ENCODE results near the gene SHISA8.

Gene SHISA8

DNA sequence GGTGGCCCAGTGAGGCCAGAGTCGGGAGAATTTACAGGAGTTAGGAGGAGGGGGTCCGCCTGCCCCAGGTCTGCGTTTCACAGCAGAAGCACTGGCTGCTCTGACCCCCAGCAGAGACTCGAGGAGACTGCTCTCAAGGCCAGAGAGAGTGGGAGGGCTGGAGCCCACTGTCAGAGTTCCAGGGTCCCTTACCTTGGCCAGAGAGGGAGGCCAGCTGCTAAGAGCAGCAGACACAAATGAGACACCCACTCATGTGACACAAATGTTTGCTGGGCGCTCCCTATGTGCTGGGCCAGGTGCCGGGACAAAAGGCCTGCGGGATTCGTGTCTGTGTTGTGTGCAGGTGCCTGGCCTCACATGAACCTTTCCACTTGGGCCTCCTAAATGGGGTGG lies 14.5 kb upstream of the SHISA8 start:
- Histone ChIP-seq H3K9me2 (replicated peaks; ENCODE audit: low read depth, low read length) (no peaks in the 10 kb centered on the region), H4K20me1 (ENCODE audit: insufficient read depth, low read length, poor library complexity, severe bottlenecking) (no peaks in the 10 kb centered on the region), H3K27me3 (ENCODE audit: insufficient read depth, low read length, poor library complexity, severe bottlenecking) (no peaks in the 10 kb centered on the region), H3K36me3 (ENCODE audit: insufficient read depth, low read length) (no peaks in the 10 kb centered on the region; the same call in 1 of the 2 replicates), H3K9me3 (ENCODE audit: insufficient read depth, low read depth, low read length) (no peaks in the 10 kb centered on the region), H3K79me2 (ENCODE audit: insufficient read depth, low read length) (no peaks in the 10 kb centered on the region), H3K4me1 (ENCODE audit: insufficient read depth, low read length, poor library complexity, severe bottlenecking) (no peaks in the 10 kb centered on the region), H2AFZ (ENCODE audit: low read length) (no peak overlapping the region), H3F3A (ENCODE audit: low read depth) (no peaks in the 10 kb centered on the region), H3K9ac (ENCODE audit: low read depth, low read length, poor library complexity, severe bottlenecking) (no peak overlapping the region), H3K4me2 (ENCODE audit: low read depth, low read length, poor library complexity, severe bottlenecking) (no peak overlapping the region), H3K4me3 (ENCODE audit: low read length, poor library complexity, severe bottlenecking) (no peak overlapping the region)
- TF ChIP-seq EZH2phosphoT487 (IDR thresholded peaks at IDR 0.05; ENCODE audit: borderline replicate concordance), result no peak
- TF ChIP-seq, protein P1, sequence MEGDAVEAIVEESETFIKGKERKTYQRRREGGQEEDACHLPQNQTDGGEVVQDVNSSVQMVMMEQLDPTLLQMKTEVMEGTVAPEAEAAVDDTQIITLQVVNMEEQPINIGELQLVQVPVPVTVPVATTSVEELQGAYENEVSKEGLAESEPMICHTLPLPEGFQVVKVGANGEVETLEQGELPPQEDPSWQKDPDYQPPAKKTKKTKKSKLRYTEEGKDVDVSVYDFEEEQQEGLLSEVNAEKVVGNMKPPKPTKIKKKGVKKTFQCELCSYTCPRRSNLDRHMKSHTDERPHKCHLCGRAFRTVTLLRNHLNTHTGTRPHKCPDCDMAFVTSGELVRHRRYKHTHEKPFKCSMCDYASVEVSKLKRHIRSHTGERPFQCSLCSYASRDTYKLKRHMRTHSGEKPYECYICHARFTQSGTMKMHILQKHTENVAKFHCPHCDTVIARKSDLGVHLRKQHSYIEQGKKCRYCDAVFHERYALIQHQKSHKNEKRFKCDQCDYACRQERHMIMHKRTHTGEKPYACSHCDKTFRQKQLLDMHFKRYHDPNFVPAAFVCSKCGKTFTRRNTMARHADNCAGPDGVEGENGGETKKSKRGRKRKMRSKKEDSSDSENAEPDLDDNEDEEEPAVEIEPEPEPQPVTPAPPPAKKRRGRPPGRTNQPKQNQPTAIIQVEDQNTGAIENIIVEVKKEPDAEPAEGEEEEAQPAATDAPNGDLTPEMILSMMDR (conservative IDR thresholded peaks at IDR 0.05; ENCODE audit: low read length), result no peak

DNA sequence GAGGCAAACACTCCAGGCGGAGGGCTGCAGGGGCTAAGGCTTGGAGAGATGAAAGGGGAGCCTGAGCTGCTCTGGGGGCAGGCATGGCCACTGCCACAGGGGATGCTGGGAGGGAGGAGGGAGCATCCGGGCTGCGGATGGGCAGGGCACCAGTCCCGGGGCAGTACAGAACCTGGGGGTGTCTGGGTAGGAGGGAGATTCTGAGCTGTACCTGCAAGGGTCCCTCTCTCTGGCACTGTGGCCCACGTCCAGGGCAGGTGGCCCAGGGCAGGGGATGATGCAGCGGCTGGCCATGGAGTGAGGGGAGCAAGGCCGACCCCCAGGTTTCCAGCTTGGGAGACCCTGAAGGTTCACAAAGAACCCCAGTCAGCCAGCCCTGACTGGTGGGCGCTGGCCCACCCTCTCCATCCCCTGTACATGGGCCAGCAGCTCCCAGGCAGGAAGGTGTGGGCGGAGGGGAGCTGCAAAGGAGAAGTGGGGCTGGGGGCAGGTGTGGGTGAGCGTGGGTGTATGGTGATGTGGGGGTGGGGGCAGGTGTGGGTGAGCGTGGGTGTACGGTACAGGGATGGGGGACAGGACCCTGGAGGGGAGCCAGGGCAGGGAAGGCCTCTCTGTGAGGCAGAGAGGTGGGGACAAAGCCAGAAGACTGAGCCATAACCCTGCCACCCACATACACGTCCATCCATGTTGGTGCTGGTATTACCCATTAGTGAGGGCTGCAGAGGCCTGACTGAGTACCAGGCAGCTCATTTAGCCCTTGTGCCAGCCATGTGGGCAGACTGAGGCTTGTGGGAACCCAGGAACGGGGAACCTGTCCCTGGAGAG lies 13.9 kb upstream of the SHISA8 start:
- Histone ChIP-seq H3K36me3 (ENCODE audit: insufficient read depth, low read length) (no peaks in the 10 kb centered on the region; the same call in 1 of the 2 replicates), H4K20me1 (ENCODE audit: insufficient read depth, low read length, poor library complexity, severe bottlenecking) (no peaks in the 10 kb centered on the region), H3K9me2 (replicated peaks; ENCODE audit: low read depth, low read length) (no peaks in the 10 kb centered on the region), H3K27me3 (ENCODE audit: insufficient read depth, low read length, poor library complexity, severe bottlenecking) (no peaks in the 10 kb centered on the region), H3K9me3 (ENCODE audit: insufficient read depth, low read depth, low read length) (no peaks in the 10 kb centered on the region), H3K9ac (ENCODE audit: low read depth, low read length, poor library complexity, severe bottlenecking) (no peak overlapping the region), H3K4me1 (ENCODE audit: insufficient read depth, low read length, poor library complexity, severe bottlenecking) (no peaks in the 10 kb centered on the region), H2AFZ (ENCODE audit: low read length) (no peak overlapping the region), H3K4me3 (ENCODE audit: low read length, poor library complexity, severe bottlenecking) (no peak overlapping the region), H3K79me2 (ENCODE audit: insufficient read depth, low read length) (no peaks in the 10 kb centered on the region), H3F3A (ENCODE audit: low read depth) (no peaks in the 10 kb centered on the region), H3K4me2 (ENCODE audit: low read depth, low read length, poor library complexity, severe bottlenecking) (no peak overlapping the region)
- TF ChIP-seq, protein P1 (conservative IDR thresholded peaks at IDR 0.05; ENCODE audit: low read length), result no peak
- no peak for TF ChIP-seq EZH2phosphoT487 (IDR thresholded peaks at IDR 0.05; ENCODE audit: borderline replicate concordance)

DNA sequence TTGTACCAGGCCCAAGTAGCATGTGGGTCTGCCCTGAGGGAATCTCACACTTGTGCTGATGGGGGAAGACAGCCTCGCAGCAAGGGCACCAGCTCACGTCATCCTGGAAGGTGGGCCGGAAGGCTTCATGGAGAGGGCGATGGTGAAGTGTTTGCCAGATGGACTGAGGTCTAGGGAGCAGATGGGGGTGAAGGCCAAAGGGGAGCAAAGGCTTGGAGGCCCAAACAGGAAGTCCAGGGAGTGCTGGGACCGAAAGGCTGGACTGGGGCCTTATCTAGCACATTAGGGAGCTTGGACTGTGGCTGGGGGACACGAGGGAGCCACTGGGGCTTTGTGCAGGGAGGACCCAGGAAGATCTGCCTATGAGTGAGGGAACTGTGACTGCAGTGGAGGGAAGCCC lies 12.9 kb upstream of the SHISA8 start:
- H3K79me2 ChIP-seq (ENCODE audit: insufficient read depth, low read length), result no peaks in the 10 kb centered on the region
- H3F3A ChIP-seq (ENCODE audit: low read depth), result no peaks in the 10 kb centered on the region
- no peaks in the 10 kb centered on the region for H4K20me1 ChIP-seq (ENCODE audit: insufficient read depth, low read length, poor library complexity, severe bottlenecking)
- H3K4me3 ChIP-seq (ENCODE audit: low read length, poor library complexity, severe bottlenecking), result no peak overlapping the region
- H3K9me3 ChIP-seq (ENCODE audit: insufficient read depth, low read depth, low read length), result no peaks in the 10 kb centered on the region
- no peaks in the 10 kb centered on the region for H3K27me3 ChIP-seq (ENCODE audit: insufficient read depth, low read length, poor library complexity, severe bottlenecking)
- no peak overlapping the region for H2AFZ ChIP-seq (ENCODE audit: low read length)
- no peak overlapping the region for H3K4me2 ChIP-seq (ENCODE audit: low read depth, low read length, poor library complexity, severe bottlenecking)
- no peaks in the 10 kb centered on the region for H3K4me1 ChIP-seq (ENCODE audit: insufficient read depth, low read length, poor library complexity, severe bottlenecking)
- no peaks in the 10 kb centered on the region; the same call in 1 of the 2 replicates for H3K36me3 ChIP-seq (ENCODE audit: insufficient read depth, low read length)
- no peaks in the 10 kb centered on the region for H3K9me2 ChIP-seq (replicated peaks; ENCODE audit: low read depth, low read length)
- no peak for TF ChIP-seq EZH2phosphoT487 (IDR thresholded peaks at IDR 0.05; ENCODE audit: borderline replicate concordance)
- TF ChIP-seq, protein P1 (conservative IDR thresholded peaks at IDR 0.05; ENCODE audit: low read length), result no peak
- no peak overlapping the region for H3K9ac ChIP-seq (ENCODE audit: low read depth, low read length, poor library complexity, severe bottlenecking)
